A673 (cell line): ENCODE results near the gene MAML2. TPM values are rescaled to one million over a fixed set of nuclear protein-coding genes. Genes with fewer than 3 reads are reported as not detected.

ENCODE experiments used
- BruUV-seq: library from RNA; stranded (reverse); fragments of 400-500 nt; replicated peaks from 2 replicates; lab custom pipeline; 2021; lab: Mats Ljungman, UMichigan
- CTCF ChIA-PET: fragments of 300-600 bp; sonication (Branson Sonifier 250); formaldehyde crosslinking; loops from one replicate; lab custom pipeline; 2022; ENCODE audit warnings: antibody characterized with exemption; lab: Charles Lee
- POLR2A ChIA-PET: fragments of 300-600 bp; sonication (Branson Sonifier 250); formaldehyde crosslinking; loops from one replicate; lab custom pipeline; 2022; ENCODE audit warnings: antibody characterized with exemption; ENCODE audit not compliant: low non-redundant PET; lab: Charles Lee
- DNase-seq: peaks from one replicate; pipeline ENCODE4 v3.0.0-alpha.2; 2015; ENCODE audit warnings: low spot score
- H3K27ac ChIP-seq: fragments of 200-600 bp; sonication (generic); 2 replicates; pipeline ENCODE4 v1.5.1; 2016; ENCODE audit warnings: mixed run types, low read depth, mild to moderate bottlenecking, mixed read lengths, antibody characterized with exemption, low read length; ENCODE audit not compliant: poor library complexity, severe bottlenecking
- H3K27me3 ChIP-seq: fragments of 200-600 bp; sonication (generic); replicated peaks from 2 replicates; pipeline ENCODE4 v1.6.1; 2017; ENCODE audit warnings: mixed run types, low read depth, mild to moderate bottlenecking, mixed read lengths, antibody characterized with exemption, low read length; ENCODE audit not compliant: insufficient read depth, poor library complexity
- H3K36me3 ChIP-seq: fragments of 200-600 bp; sonication (generic); 2 replicates; pipeline ENCODE4 v1.6.1; 2016; ENCODE audit warnings: mixed run types, mild to moderate bottlenecking, mixed read lengths, antibody characterized with exemption, low read length; ENCODE audit not compliant: insufficient read depth, poor library complexity, severe bottlenecking
- H3K4me1 ChIP-seq: fragments of 200-600 bp; sonication (generic); 2 replicates; pipeline ENCODE4 v1.6.1; 2017; ENCODE audit warnings: mixed run types, mild to moderate bottlenecking, mixed read lengths, antibody characterized with exemption, low read length; ENCODE audit not compliant: insufficient read depth, poor library complexity, severe bottlenecking
- H3K4me3 ChIP-seq: fragments of 200-600 bp; sonication (generic); 2 replicates; pipeline ENCODE4 v1.5.1; 2016; ENCODE audit warnings: low read depth, mixed run types, mild to moderate bottlenecking, mixed read lengths, low read length; ENCODE audit not compliant: poor library complexity, severe bottlenecking
- H3K9me3 ChIP-seq: fragments of 200-600 bp; sonication (generic); 2 replicates; pipeline ENCODE4 v1.6.1; 2016; ENCODE audit warnings: mixed run types, low read depth, mild to moderate bottlenecking, mixed read lengths, antibody characterized with exemption, low read length; ENCODE audit not compliant: poor library complexity, severe bottlenecking
- EZH2 ChIP-seq: fragments of 200-600 bp; sonication (generic); IDR thresholded peaks from 2 replicates; pipeline ENCODE4 v1.6.1; 2017; ENCODE audit warnings: borderline replicate concordance, low read depth, mild to moderate bottlenecking, mixed read lengths, antibody characterized with exemption, low read length; ENCODE audit not compliant: poor library complexity, severe bottlenecking
- intact Hi-C: fragments of 100-400 bp; cut with micrococcal nuclease; formaldehyde crosslinking; loops from one replicate; pipeline ENCODE4 v1.10.0; 2022; ENCODE audit not compliant: unreplicated experiment
- total RNA-seq: library from RNA; stranded (reverse); gene quantifications from 2 replicates; pipeline ENCODE4 v1.2.3, GENCODE V29; 2021
- TF ChIP-seq, protein P1 (sequence below): fragments of 300-800, 200-600 bp; sonication (generic); conservative IDR thresholded peaks from 2 replicates; pipeline ENCODE4 v1.5.1; 2017; ENCODE audit warnings: low read depth, mild to moderate bottlenecking, antibody characterized with exemption, low read length, moderate library complexity, mixed read lengths

The MAML2 gene
- total RNA-seq, 1 experiment from 2014 or later, result 6.4 TPM

DNA sequence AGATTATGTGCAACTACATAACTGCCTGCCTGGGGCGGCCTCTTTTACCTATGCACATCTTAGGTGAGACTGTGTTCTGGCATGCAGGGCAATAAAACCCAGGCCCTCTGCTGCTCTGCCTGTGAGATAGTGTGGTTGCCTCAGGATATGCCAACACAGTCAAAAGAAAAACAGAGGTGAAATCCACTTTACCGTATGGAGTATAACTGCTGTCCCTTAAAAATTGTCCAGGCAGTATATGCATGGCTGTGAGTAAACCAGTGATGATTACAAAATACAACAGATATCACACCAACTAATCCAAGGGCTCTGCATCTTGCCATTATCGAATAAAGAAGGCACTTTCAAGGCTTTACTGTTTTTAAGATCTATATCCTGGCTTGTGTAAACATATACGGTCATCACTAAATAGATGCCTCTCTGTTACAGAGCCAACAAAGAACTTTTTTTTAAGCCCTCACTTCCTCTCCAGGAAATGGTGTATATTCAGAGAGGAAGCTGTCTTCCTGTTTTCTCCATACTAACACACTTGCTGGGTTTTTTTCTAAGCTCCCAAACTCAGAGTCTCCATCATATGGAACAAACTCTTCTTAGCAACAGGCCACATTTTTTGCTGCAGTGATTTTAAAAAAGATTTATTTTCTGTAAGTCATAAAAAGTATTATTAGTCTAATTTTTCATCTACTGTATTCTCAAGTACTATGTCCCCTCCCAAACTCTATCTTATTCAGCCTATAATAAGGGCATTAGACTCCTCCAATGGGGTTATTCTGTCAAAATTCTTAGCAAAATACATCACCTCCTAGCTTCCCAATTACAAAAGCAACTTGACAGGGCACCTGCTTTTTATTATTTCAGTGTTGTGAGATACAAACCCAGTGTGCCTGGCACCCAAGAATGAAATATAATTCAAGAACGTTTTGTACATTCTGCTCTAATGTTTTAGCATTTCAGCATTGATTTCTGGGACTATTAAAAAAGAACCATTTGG is 135.2 kb downstream of the MAML2 start:
- H3K4me1 ChIP-seq, result peaks cover 91% of the 10 kb centered on the region
- BruUV-seq, result TSS peak; percentile 84
- no peaks in the 10 kb centered on the region for H3K36me3 ChIP-seq
- peak overlapping the region; percentile 73 for H3K27ac ChIP-seq
- CTCF ChIA-PET, result interaction anchor here (0.6 kb wide), 1 partner anchor 152 kb away, joined by 4 read pairs; no protein-coding TSS in a partner anchor
- TF ChIP-seq EZH2, result no peak
- TF ChIP-seq, protein P1, sequence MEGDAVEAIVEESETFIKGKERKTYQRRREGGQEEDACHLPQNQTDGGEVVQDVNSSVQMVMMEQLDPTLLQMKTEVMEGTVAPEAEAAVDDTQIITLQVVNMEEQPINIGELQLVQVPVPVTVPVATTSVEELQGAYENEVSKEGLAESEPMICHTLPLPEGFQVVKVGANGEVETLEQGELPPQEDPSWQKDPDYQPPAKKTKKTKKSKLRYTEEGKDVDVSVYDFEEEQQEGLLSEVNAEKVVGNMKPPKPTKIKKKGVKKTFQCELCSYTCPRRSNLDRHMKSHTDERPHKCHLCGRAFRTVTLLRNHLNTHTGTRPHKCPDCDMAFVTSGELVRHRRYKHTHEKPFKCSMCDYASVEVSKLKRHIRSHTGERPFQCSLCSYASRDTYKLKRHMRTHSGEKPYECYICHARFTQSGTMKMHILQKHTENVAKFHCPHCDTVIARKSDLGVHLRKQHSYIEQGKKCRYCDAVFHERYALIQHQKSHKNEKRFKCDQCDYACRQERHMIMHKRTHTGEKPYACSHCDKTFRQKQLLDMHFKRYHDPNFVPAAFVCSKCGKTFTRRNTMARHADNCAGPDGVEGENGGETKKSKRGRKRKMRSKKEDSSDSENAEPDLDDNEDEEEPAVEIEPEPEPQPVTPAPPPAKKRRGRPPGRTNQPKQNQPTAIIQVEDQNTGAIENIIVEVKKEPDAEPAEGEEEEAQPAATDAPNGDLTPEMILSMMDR, result peak; percentile 22; the same call in 1 of the 2 replicates
- intact Hi-C loops, result loop anchor here (5.0 kb wide), 1 partner anchor 40 kb away; no protein-coding TSS in a partner anchor
- no peaks in the 10 kb centered on the region for H3K27me3 ChIP-seq
- DNase-seq, result peak; percentile 96
- POLR2A ChIA-PET, result no interaction called here
- peak overlapping the region; percentile 1 for H3K4me3 ChIP-seq
- H3K9me3 ChIP-seq, result no peaks in the 10 kb centered on the region

DNA sequence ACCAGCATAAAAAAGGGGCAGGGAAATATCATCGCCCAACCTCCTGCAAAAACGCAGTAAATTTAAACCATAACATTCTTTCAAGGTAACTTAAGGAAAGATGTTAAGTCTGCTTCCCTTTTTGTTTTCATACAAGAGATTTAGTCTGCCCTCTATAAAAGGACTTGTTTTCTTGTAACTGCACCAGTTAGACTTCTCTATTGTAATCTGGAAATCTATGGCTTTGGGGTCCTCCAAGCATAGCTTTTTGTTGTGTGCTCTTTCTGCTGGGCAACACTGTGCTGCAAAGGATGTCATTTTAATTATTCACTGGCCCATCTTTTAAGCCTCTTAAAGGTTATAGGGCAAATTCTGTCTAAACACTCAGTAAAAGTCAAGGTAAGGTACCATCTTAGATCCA is 136.0 kb downstream of the MAML2 start:
- Histone ChIP-seq H3K27ac (peak overlapping the region; percentile 73), H3K36me3 (no peaks in the 10 kb centered on the region), H3K4me3 (no peak overlapping the region), H3K9me3 (no peaks in the 10 kb centered on the region), H3K27me3 (no peaks in the 10 kb centered on the region), H3K4me1 (peaks cover 83% of the 10 kb centered on the region)
- POLR2A ChIA-PET, result no interaction called here
- CTCF ChIA-PET, result interaction anchor here (0.6 kb wide), 1 partner anchor 94 kb away, joined by 3 read pairs; no protein-coding TSS in a partner anchor
- intact Hi-C loops, result loop anchor here (5.0 kb wide), 1 partner anchor 40 kb away; no protein-coding TSS in a partner anchor
- TF ChIP-seq EZH2, result no peak
- TF ChIP-seq, protein P1, result no peak
- DNase-seq, result no peak
- BruUV-seq, result no TSS peak

DNA sequence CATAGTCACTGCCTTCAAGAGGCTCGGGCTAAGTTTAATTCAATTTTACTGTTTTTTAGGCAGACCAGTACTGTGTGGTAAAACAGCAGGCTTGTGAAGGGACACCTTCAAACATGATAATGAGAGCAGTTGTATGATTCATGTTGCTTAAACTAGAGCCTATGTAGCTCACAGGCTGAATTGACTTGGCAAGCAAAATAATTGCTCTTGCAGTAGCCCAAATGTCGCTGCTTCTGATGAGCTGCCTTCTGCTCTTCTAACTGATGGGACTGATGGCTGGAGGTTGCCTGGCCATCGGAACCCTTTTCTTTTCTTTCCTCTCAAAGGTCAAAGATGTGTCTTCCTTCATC is 137.6 kb downstream of the MAML2 start:
- CTCF ChIA-PET, result interaction anchor here (0.6 kb wide), 2 partner anchors 92 to 105 kb away, joined by 3 to 5 read pairs; no protein-coding TSS in a partner anchor
- Histone ChIP-seq H3K27ac (no peak overlapping the region), H3K4me3 (no peak overlapping the region), H3K36me3 (no peaks in the 10 kb centered on the region), H3K9me3 (no peaks in the 10 kb centered on the region), H3K4me1 (peaks cover 75% of the 10 kb centered on the region), H3K27me3 (no peaks in the 10 kb centered on the region)
- POLR2A ChIA-PET, result no interaction called here
- DNase-seq, result no peak
- no peak for TF ChIP-seq EZH2
- TF ChIP-seq, protein P1, result no peak
- no TSS peak for BruUV-seq
- intact Hi-C loops, result loop anchor here (5.0 kb wide), 1 partner anchor 38 kb away; no protein-coding TSS in a partner anchor
